GM23338 (cell line): Measurements from ENCODE around the gene CCR6. TPM values are rescaled to one million over a fixed set of nuclear protein-coding genes. Genes with fewer than 3 reads are reported as not detected.

Experiments used
- ATAC-seq: fragments of 200-7000 bp; cut with Tn5 transposase; 3 replicates; pipeline ENCODE4 v1.9.1; 2020
- DNase-seq: peaks from one replicate; pipeline ENCODE4 v3.0.0-alpha.2; 2015; ENCODE audit warnings: low spot score
- H2AFZ ChIP-seq: fragments of 200-600 bp; sonication (generic); 2 replicates; pipeline ENCODE4 v1.8.0; 2016; ENCODE audit warnings: antibody characterized with exemption, mild to moderate bottlenecking, moderate library complexity
- H3F3A ChIP-seq: fragments of 200-600 bp; sonication (generic); replicated peaks from 2 replicates; pipeline ENCODE4 v1.8.0; 2017; ENCODE audit warnings: antibody characterized with exemption, mixed run types, low read depth
- H3K27ac ChIP-seq: fragments of 200-600 bp; sonication (generic); 2 replicates; pipeline ENCODE4 v1.6.1; 2016; ENCODE audit warnings: low read depth
- H3K27me3 ChIP-seq: fragments of 200-600 bp; sonication (generic); 2 replicates; pipeline ENCODE4 v1.8.0; 2016; ENCODE audit warnings: mild to moderate bottlenecking, mixed run types, moderate library complexity; ENCODE audit not compliant: insufficient read depth
- H3K36me3 ChIP-seq: fragments of 200-600 bp; sonication (generic); 2 replicates; pipeline ENCODE4 v1.8.0; 2016; ENCODE audit warnings: mild to moderate bottlenecking; ENCODE audit not compliant: insufficient read depth
- H3K4me1 ChIP-seq: fragments of 200-600 bp; sonication (generic); 2 replicates; pipeline ENCODE4 v1.8.0; 2016; ENCODE audit warnings: mild to moderate bottlenecking, moderate library complexity; ENCODE audit not compliant: insufficient read depth
- H3K4me2 ChIP-seq: fragments of 200-600 bp; sonication (generic); 2 replicates; pipeline ENCODE4 v1.7.1; 2017; ENCODE audit warnings: mixed run types
- H3K4me3 ChIP-seq: fragments of 200-600 bp; sonication (generic); 2 replicates; pipeline ENCODE4 v1.6.1; 2016; ENCODE audit warnings: mixed run types
- H3K79me2 ChIP-seq: fragments of 200-600 bp; sonication (generic); replicated peaks from 2 replicates; pipeline ENCODE4 v1.8.0; 2017; ENCODE audit warnings: mild to moderate bottlenecking; ENCODE audit not compliant: insufficient read depth
- H3K9me2 ChIP-seq: fragments of 200-600 bp; sonication (generic); 2 replicates; pipeline ENCODE4 v1.8.0; 2017; ENCODE audit not compliant: insufficient read depth
- H4K20me1 ChIP-seq: fragments of 200-600 bp; sonication (generic); replicated peaks from 2 replicates; pipeline ENCODE4 v1.8.0; 2017; ENCODE audit warnings: mild to moderate bottlenecking; ENCODE audit not compliant: insufficient read depth
- H3K27ac Mint-ChIP-seq: 2 replicates; pipeline ENCODE4 v1.8.0; 2020; ENCODE audit warnings: inconsistent platforms, mild to moderate bottlenecking, moderate library complexity, mixed read lengths
- H3K27me3 Mint-ChIP-seq: 3 replicates; pipeline ENCODE4 v1.8.0; 2022; ENCODE audit warnings: low read depth, mild to moderate bottlenecking, moderate library complexity, mixed read lengths, inconsistent platforms; ENCODE audit not compliant: insufficient read depth, poor library complexity
- H3K36me3 Mint-ChIP-seq: 3 replicates; pipeline ENCODE4 v1.8.0; 2021; ENCODE audit warnings: low read depth, mild to moderate bottlenecking, inconsistent platforms, moderate library complexity, mixed read lengths
- H3K4me1 Mint-ChIP-seq: 3 replicates; pipeline ENCODE4 v1.8.0; 2020; ENCODE audit warnings: mild to moderate bottlenecking, inconsistent platforms, mixed read lengths
- H3K4me3 Mint-ChIP-seq: 3 replicates; pipeline ENCODE4 v1.8.0; 2021; ENCODE audit warnings: moderate library complexity, mild to moderate bottlenecking, inconsistent platforms, mixed read lengths
- H3K9me3 Mint-ChIP-seq: 3 replicates; pipeline ENCODE4 v1.8.0; 2020; ENCODE audit warnings: moderate library complexity, mild to moderate bottlenecking, inconsistent platforms, mixed read lengths
- CREB1 ChIP-seq: fragments of 250-450 bp; sonication (Bioruptor Pico); IDR thresholded peaks from 2 replicates; pipeline ENCODE4 v1.5.0; 2020; ENCODE audit warnings: low read depth, mild to moderate bottlenecking, moderate library complexity
- EZH2 ChIP-seq: fragments of 200-600 bp; sonication (generic); IDR thresholded peaks from one replicate; pipeline ENCODE4 v1.8.0; 2017; ENCODE audit warnings: antibody characterized with exemption, mild to moderate bottlenecking, low read depth; ENCODE audit not compliant: unreplicated experiment
- EZH2phosphoT487 ChIP-seq: fragments of 200-600 bp; sonication (generic); IDR thresholded peaks from one replicate; pipeline ENCODE4 v1.8.1; 2018; ENCODE audit warnings: antibody characterized with exemption; ENCODE audit not compliant: unreplicated experiment
- NANOG ChIP-seq: IDR thresholded peaks from 2 replicates; pipeline ENCODE4 v1.6.1; 2016; ENCODE audit warnings: antibody characterized with exemption, borderline replicate concordance
- POLR2AphosphoS5 ChIP-seq: IDR thresholded peaks from 2 replicates; pipeline ENCODE4 v1.6.1; 2016; ENCODE audit warnings: antibody characterized with exemption, low read depth
- STAT1 ChIP-seq: IDR thresholded peaks from one replicate; pipeline ENCODE4 v1.6.1; 2016; ENCODE audit warnings: antibody characterized with exemption; ENCODE audit not compliant: unreplicated experiment
- ZNF114 ChIP-seq: fragments of 250-450 bp; sonication (Bioruptor Pico); IDR thresholded peaks from 2 replicates; pipeline ENCODE4 v1.5.0; 2020; ENCODE audit warnings: mild to moderate bottlenecking, moderate library complexity
- ZNF331 ChIP-seq: fragments of 250-450 bp; sonication (Bioruptor Pico); IDR thresholded peaks from 2 replicates; pipeline ENCODE4 v1.5.0; 2020; ENCODE audit warnings: low read depth, mild to moderate bottlenecking, moderate library complexity
- polyA plus RNA-seq: library from polyadenylated mRNA; unstranded; fragments of >200 nt; fragmentation: Nextera tagmentation; extraction: Ambion mirVana; gene quantifications from 2 replicates; pipeline ENCODE4 v1.2.1, GENCODE V29; 2016
- total RNA-seq: library from RNA; depleted of rRNA; stranded (reverse); fragments of >200 nt; shearing (Covaris generic); gene quantifications from 2 replicates; pipeline ENCODE4 v1.2.3, GENCODE V29; 2014
- TF ChIP-seq, protein P1 (sequence below): fragments of 250-450 bp; sonication (Bioruptor Pico); IDR thresholded peaks from 2 replicates; pipeline ENCODE4 v1.5.0; 2020; ENCODE audit warnings: mild to moderate bottlenecking, moderate library complexity
- TF ChIP-seq, protein P2 (sequence below): IDR thresholded peaks from 2 replicates; pipeline ENCODE4 v1.6.1; 2016; ENCODE audit warnings: antibody characterized with exemption
- TF ChIP-seq, protein P3 (sequence below): IDR thresholded peaks from one replicate; pipeline ENCODE4 v1.6.1; 2018; ENCODE audit warnings: antibody characterized with exemption; ENCODE audit not compliant: unreplicated experiment
- TF ChIP-seq, protein P4 (sequence below), 2 experiments: fragments of 200-600 bp in 1 of 2; sonication (generic) in 1 of 2; conservative IDR thresholded peaks; 2 replicates each; pipeline versions ENCODE4 v1.5.1 to v1.6.1; 2016 to 2017; ENCODE audit warnings: antibody characterized with exemption in 2 of 2, low read depth in 2 of 2, mild to moderate bottlenecking in 2 of 2, moderate library complexity in 1 of 2

CCR6 gene
- total and polyA plus RNA-seq, 2 experiments from 2014 or later, result not detected

DNA sequence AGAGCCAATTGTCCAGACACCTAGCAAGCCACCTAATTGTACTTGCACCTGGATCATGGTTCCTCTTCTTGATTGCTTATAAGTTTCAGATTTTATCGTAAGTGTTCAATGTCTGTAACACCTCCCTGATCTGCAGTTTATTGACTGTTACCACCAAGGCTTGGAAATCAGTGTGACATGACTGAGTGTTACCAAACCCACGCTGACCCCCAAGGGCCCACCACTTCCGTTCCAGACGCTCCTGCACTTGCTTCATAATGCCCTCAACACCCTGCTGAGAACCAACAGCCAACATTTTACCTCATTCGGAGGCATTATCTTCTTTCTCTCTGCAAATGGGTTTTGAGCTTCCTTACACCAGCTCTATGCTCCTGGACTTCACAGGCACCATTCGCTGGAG is 6.3 kb downstream of the CCR6 start:
- no peaks in the 10 kb centered on the region for H3K27me3 ChIP-seq
- no peaks in the 10 kb centered on the region for H3K36me3 ChIP-seq
- H3K4me3 ChIP-seq, result no peak overlapping the region
- TF ChIP-seq, protein P1, sequence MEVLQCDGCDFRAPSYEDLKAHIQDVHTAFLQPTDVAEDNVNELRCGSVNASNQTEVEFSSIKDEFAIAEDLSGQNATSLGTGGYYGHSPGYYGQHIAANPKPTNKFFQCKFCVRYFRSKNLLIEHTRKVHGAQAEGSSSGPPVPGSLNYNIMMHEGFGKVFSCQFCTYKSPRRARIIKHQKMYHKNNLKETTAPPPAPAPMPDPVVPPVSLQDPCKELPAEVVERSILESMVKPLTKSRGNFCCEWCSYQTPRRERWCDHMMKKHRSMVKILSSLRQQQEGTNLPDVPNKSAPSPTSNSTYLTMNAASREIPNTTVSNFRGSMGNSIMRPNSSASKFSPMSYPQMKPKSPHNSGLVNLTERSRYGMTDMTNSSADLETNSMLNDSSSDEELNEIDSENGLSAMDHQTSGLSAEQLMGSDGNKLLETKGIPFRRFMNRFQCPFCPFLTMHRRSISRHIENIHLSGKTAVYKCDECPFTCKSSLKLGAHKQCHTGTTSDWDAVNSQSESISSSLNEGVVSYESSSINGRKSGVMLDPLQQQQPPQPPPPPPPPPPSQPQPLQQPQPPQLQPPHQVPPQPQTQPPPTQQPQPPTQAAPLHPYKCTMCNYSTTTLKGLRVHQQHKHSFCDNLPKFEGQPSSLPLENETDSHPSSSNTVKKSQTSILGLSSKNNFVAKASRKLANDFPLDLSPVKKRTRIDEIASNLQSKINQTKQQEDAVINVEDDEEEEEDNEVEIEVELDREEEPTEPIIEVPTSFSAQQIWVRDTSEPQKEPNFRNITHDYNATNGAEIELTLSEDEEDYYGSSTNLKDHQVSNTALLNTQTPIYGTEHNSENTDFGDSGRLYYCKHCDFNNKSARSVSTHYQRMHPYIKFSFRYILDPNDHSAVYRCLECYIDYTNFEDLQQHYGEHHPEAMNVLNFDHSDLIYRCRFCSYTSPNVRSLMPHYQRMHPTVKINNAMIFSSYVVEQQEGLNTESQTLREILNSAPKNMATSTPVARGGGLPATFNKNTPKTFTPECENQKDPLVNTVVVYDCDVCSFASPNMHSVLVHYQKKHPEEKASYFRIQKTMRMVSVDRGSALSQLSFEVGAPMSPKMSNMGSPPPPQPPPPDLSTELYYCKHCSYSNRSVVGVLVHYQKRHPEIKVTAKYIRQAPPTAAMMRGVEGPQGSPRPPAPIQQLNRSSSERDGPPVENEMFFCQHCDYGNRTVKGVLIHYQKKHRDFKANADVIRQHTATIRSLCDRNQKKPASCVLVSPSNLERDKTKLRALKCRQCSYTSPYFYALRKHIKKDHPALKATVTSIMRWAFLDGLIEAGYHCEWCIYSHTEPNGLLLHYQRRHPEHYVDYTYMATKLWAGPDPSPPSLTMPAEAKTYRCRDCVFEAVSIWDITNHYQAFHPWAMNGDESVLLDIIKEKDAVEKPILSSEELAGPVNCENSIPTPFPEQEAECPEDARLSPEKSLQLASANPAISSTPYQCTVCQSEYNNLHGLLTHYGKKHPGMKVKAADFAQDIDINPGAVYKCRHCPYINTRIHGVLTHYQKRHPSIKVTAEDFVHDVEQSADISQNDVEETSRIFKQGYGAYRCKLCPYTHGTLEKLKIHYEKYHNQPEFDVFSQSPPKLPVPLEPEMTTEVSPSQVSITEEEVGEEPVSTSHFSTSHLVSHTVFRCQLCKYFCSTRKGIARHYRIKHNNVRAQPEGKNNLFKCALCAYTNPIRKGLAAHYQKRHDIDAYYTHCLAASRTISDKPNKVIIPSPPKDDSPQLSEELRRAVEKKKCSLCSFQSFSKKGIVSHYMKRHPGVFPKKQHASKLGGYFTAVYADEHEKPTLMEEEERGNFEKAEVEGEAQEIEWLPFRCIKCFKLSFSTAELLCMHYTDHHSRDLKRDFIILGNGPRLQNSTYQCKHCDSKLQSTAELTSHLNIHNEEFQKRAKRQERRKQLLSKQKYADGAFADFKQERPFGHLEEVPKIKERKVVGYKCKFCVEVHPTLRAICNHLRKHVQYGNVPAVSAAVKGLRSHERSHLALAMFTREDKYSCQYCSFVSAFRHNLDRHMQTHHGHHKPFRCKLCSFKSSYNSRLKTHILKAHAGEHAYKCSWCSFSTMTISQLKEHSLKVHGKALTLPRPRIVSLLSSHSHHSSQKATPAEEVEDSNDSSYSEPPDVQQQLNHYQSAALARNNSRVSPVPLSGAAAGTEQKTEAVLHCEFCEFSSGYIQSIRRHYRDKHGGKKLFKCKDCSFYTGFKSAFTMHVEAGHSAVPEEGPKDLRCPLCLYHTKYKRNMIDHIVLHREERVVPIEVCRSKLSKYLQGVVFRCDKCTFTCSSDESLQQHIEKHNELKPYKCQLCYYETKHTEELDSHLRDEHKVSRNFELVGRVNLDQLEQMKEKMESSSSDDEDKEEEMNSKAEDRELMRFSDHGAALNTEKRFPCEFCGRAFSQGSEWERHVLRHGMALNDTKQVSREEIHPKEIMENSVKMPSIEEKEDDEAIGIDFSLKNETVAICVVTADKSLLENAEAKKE (CRISPR knock-in tag), result no peak
- TF ChIP-seq EZH2phosphoT487, result no peak
- TF ChIP-seq ZNF114, result no peak
- no peak for TF ChIP-seq NANOG
- no peak for TF ChIP-seq STAT1
- TF ChIP-seq EZH2, result no peak
- no peak for TF ChIP-seq POLR2AphosphoS5
- no peak for TF ChIP-seq CREB1 (CRISPR knock-in tag)
- TF ChIP-seq, protein P2, sequence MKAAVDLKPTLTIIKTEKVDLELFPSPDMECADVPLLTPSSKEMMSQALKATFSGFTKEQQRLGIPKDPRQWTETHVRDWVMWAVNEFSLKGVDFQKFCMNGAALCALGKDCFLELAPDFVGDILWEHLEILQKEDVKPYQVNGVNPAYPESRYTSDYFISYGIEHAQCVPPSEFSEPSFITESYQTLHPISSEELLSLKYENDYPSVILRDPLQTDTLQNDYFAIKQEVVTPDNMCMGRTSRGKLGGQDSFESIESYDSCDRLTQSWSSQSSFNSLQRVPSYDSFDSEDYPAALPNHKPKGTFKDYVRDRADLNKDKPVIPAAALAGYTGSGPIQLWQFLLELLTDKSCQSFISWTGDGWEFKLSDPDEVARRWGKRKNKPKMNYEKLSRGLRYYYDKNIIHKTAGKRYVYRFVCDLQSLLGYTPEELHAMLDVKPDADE, result no peak
- TF ChIP-seq, protein P3, sequence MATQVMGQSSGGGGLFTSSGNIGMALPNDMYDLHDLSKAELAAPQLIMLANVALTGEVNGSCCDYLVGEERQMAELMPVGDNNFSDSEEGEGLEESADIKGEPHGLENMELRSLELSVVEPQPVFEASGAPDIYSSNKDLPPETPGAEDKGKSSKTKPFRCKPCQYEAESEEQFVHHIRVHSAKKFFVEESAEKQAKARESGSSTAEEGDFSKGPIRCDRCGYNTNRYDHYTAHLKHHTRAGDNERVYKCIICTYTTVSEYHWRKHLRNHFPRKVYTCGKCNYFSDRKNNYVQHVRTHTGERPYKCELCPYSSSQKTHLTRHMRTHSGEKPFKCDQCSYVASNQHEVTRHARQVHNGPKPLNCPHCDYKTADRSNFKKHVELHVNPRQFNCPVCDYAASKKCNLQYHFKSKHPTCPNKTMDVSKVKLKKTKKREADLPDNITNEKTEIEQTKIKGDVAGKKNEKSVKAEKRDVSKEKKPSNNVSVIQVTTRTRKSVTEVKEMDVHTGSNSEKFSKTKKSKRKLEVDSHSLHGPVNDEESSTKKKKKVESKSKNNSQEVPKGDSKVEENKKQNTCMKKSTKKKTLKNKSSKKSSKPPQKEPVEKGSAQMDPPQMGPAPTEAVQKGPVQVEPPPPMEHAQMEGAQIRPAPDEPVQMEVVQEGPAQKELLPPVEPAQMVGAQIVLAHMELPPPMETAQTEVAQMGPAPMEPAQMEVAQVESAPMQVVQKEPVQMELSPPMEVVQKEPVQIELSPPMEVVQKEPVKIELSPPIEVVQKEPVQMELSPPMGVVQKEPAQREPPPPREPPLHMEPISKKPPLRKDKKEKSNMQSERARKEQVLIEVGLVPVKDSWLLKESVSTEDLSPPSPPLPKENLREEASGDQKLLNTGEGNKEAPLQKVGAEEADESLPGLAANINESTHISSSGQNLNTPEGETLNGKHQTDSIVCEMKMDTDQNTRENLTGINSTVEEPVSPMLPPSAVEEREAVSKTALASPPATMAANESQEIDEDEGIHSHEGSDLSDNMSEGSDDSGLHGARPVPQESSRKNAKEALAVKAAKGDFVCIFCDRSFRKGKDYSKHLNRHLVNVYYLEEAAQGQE, result no peak
- TF ChIP-seq, protein P4, sequence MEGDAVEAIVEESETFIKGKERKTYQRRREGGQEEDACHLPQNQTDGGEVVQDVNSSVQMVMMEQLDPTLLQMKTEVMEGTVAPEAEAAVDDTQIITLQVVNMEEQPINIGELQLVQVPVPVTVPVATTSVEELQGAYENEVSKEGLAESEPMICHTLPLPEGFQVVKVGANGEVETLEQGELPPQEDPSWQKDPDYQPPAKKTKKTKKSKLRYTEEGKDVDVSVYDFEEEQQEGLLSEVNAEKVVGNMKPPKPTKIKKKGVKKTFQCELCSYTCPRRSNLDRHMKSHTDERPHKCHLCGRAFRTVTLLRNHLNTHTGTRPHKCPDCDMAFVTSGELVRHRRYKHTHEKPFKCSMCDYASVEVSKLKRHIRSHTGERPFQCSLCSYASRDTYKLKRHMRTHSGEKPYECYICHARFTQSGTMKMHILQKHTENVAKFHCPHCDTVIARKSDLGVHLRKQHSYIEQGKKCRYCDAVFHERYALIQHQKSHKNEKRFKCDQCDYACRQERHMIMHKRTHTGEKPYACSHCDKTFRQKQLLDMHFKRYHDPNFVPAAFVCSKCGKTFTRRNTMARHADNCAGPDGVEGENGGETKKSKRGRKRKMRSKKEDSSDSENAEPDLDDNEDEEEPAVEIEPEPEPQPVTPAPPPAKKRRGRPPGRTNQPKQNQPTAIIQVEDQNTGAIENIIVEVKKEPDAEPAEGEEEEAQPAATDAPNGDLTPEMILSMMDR (conservative IDR thresholded peaks at IDR 0.05; ENCODE audit: low read depth in 2 of 2), result no peak
- TF ChIP-seq ZNF331 (CRISPR knock-in tag), result no peak
- no peak overlapping the region for H3K27ac Mint-ChIP-seq
- H3K9me2 ChIP-seq, result no peaks in the 10 kb centered on the region
- peaks cover 3% of the 10 kb centered on the region for H3K27me3 Mint-ChIP-seq
- H3K79me2 ChIP-seq, result no peaks in the 10 kb centered on the region; the same call in 1 of the 2 replicates
- H2AFZ ChIP-seq, result no peak overlapping the region
- no peaks in the 10 kb centered on the region for H3K36me3 Mint-ChIP-seq
- H3F3A ChIP-seq, result no peaks in the 10 kb centered on the region
- no peak for ATAC-seq
- no peaks in the 10 kb centered on the region; the same call in 2 of the 3 replicates for H3K4me1 Mint-ChIP-seq
- H3K4me2 ChIP-seq, result no peak overlapping the region
- no peak for DNase-seq
- H3K9me3 Mint-ChIP-seq, result no peaks in the 10 kb centered on the region
- no peak overlapping the region for H3K27ac ChIP-seq
- H4K20me1 ChIP-seq, result no peaks in the 10 kb centered on the region
- H3K4me1 ChIP-seq, result no peaks in the 10 kb centered on the region
- H3K4me3 Mint-ChIP-seq, result no peak overlapping the region
